ENCODE data around the gene TNPO1. TPM values are rescaled to one million over a fixed set of nuclear protein-coding genes. Genes with fewer than 3 reads are reported as not detected.
A peak's percentile ranks its signal among the peaks of the same experiment; 100 is the strongest.

TNPO1 gene
- polyA plus RNA-seq, 3 donors = 17.3 to 26.8 (median 21.2) TPM

DNA sequence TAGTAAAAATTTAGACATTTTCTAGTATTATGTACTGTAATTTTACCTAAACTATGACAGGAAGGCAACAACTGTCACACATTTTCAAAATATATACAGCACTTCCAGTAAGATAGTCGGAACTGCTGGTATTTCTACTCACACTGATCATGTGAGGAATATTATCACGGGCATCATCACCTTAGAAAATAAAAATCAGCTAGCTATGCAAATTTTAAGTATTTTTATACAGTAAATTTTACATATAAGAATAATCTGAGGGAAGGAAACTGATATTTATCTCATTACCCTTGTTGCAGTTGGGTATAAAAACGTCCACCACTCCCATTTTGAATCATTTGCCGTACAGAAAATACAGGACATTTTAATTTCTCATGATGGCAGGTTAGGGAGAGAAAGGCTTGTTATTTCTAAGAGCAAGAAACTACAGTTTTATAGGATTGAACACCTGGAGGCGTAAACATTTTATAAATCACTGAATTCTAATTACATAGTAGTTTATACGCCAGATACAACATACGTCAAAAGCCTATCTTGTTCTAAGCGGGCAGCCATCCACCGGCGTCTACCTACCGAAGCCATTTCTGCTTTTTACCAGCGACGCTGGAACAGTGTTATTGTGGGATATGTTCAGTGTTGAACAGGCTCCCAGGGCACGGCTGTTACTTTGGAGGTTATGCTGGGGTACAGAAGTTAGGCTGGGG, 729 bp upstream of the TNPO1 start:
- WGBS, 3 donors = 3 to 7% (median 6%) methylated on average over 14 of the region's 14 CpGs
- H3K27ac ChIP-seq (ENCODE audit: low read depth, low read length) = peak overlapping the region; percentile 76

DNA sequence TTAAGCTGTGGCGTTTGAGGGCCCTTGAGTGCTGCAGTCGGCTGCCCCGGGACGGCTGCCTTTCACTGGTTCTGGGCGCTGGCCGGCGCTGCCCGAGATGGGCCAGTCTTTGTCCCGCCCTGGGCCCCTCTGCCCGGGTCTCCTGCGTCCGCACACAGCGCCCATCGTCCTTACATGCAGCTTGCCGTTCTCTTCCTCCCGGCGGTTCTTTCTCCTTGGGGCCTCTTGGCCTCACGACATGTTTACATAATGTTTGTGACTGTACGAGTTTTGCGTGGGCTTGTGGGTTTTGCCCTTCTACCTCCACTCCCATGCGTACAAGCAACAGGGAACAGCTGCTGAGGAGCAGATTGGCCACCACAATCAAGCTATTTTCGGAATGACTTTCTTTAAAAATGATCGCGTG, 618 bp downstream of the TNPO1 start:
- WGBS, 3 donors = 0 to 1% (median 0%) methylated on average over 23 to 24 of the region's 24 CpGs
- peak overlapping the region; percentile 79 for H3K27ac ChIP-seq (ENCODE audit: low read depth, low read length)

DNA sequence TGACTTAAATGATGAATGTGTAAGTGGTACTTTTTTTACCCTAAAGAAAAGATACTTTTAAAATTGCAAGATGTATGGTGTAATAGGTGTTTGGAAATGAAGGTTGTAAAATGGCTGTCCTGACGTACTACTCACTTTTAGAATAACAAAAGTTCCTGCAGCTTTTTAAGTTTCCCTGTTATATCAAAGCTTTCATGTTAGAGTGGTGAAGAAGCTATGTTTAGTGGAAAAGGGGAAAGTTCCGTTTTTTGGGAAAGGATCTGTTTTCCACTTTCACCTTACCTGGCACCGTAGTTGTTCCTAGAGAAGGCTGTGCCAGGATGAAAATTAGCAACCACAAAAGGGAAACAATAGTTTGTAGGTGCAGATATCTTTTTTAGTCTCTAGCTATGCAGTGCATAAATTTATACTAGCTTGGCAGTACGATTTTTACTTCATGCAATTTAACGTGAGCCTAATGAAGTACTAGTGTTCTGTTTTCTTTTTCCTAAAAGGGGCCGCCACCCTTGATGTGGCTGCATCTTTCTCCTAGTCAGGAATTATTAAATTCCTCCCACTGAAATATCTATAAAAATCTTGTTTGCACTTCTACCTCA, 1.3 kb downstream of the TNPO1 start:
- 11 to 16% (median 15%) methylated on average over 6 of the region's 6 CpGs for WGBS, 3 donors
- H3K27ac ChIP-seq (ENCODE audit: low read depth, low read length) = no peak overlapping the region

DNA sequence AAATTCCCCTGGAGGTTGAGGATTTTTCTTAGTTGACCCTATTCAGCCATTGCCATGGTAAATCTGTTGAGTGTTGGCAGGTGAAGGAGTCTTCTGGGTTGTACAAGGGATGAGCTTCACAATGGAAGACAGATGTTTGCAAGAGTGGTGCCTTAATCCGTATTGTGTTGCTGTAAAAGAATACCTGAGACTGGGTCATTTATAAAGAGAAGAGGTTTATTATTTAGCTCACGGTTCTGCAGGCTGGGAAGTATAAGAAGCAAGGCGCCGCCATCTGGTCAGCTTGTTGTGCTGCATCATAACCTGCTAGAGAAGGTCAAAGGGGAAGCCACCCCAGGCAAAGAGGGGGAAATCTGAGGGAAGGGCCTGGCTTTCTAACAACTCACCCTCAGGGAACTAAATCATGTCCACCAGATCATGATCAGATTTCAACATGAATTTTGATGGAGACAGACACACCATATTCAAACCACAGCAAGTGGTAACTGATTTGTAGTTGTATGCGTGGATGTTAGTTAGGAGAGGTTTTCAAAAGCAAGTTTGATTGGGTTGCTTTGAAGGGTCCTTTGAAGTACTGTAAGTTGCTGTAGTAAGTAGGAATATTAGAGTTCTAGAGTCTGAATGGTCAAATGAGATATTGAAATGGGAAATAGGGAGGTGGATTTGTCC, 2.5 kb downstream of the TNPO1 start:
- WGBS, 3 donors = 35 to 44% (median 41%) methylated on average over 5 of the region's 5 CpGs
- H3K27ac ChIP-seq (ENCODE audit: low read depth, low read length) = no peak overlapping the region

DNA sequence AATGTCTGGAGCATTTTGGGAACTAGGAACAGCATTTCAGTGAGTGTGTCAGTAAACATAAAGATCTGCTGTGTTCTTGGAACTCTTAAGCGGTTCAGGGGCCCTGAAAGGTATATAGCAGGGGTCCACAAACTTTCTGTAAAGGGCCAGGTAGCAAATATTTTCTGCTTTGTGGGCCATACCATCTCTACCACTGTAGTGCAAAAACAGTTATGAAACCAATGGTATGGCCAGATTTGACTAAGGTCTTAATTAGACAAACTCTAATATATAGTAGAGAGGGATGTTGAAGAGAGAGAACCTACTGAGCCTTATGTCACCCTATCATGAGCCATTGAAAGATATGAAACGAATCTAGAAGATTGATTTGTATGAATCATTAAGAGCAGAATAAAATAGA, 5.3 kb downstream of the TNPO1 start:
- no peak overlapping the region for H3K27ac ChIP-seq (ENCODE audit: low read depth, low read length)
- WGBS, 3 donors = 60 to 98% (median 91%) methylated on average over 2 of the region's 2 CpGs

- no peak overlapping the region for H3K27ac ChIP-seq (ENCODE audit: low read depth, low read length)
- 67 to 92% (median 87%) methylated on average over 2 of the region's 2 CpGs for WGBS, 3 donors
Observed at GRCh38 chr5:72822944-72823343, 6.5 kb downstream of the TNPO1 start.

- H3K27ac ChIP-seq (ENCODE audit: low read depth, low read length) = no peak overlapping the region
Observed at GRCh38 chr5:72829707-72830106, 13.2 kb downstream of the TNPO1 start.

- 90 to 97% (median 94%) methylated on average over 2 of the region's 2 CpGs for WGBS, 3 donors
- H3K27ac ChIP-seq (ENCODE audit: low read depth, low read length) = no peak overlapping the region
Observed at GRCh38 chr5:72830362-72830761, 13.9 kb downstream of the TNPO1 start.

GRCh38 chr5:72831685-72832084, 15.2 kb downstream of the TNPO1 start:
- WGBS, 3 donors = 95 to 97% (median 97%) methylated on average over 4 of the region's 4 CpGs
- no peak overlapping the region for H3K27ac ChIP-seq (ENCODE audit: low read depth, low read length)

GRCh38 chr5:72834924-72835323, 18.5 kb downstream of the TNPO1 start:
- H3K27ac ChIP-seq (ENCODE audit: low read depth, low read length) = no peak overlapping the region
- 54 to 93% (median 72%) methylated on average over 2 of the region's 2 CpGs for WGBS, 3 donors

- no peak overlapping the region for H3K27ac ChIP-seq (ENCODE audit: low read depth, low read length)
- WGBS, 3 donors = 88 to 92% (median 90%) methylated on average over 3 of the region's 3 CpGs
Observed at GRCh38 chr5:72835633-72836032, 19.2 kb downstream of the TNPO1 start.

- 50 to 95% (median 64%) methylated on average over 1 of the region's 1 CpG for WGBS, 3 donors
- no peak overlapping the region for H3K27ac ChIP-seq (ENCODE audit: low read depth, low read length)
Observed at GRCh38 chr5:72836810-72837209, 20.3 kb downstream of the TNPO1 start.

- WGBS, 3 donors = 36 to 74% (median 61%) methylated on average over 4 of the region's 4 CpGs
Observed at GRCh38 chr5:72837524-72838096, 21.1 kb downstream of the TNPO1 start.

DNA sequence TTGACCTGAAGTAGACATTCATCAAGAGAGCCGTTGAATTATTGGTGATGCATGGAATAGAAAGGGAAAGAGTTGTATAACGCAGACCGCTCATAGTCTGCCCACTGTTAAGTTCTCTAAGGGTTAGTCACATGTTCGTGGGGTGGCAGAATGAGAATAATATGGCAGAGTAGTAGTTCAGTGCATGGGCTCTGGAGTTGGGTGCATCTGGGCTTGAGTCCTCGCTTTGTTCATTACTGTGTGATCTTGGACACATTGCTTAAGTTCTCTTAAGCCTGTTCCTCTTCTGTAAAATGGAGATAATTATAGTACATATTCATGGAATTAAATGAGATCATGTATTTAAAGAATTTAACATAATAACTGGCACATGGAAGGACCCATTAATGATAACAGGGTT, 23.6 kb downstream of the TNPO1 start:
- 57 to 80% (median 57%) methylated on average over 5 of the region's 5 CpGs for WGBS, 3 donors
- H3K27ac ChIP-seq (ENCODE audit: low read depth, low read length) = no peak overlapping the region

More at GRCh38 chr5:72837524-72838096, 21.1 kb downstream of the TNPO1 start:
- no peak overlapping the region for H3K27ac ChIP-seq (ENCODE audit: low read depth, low read length)

DNA sequence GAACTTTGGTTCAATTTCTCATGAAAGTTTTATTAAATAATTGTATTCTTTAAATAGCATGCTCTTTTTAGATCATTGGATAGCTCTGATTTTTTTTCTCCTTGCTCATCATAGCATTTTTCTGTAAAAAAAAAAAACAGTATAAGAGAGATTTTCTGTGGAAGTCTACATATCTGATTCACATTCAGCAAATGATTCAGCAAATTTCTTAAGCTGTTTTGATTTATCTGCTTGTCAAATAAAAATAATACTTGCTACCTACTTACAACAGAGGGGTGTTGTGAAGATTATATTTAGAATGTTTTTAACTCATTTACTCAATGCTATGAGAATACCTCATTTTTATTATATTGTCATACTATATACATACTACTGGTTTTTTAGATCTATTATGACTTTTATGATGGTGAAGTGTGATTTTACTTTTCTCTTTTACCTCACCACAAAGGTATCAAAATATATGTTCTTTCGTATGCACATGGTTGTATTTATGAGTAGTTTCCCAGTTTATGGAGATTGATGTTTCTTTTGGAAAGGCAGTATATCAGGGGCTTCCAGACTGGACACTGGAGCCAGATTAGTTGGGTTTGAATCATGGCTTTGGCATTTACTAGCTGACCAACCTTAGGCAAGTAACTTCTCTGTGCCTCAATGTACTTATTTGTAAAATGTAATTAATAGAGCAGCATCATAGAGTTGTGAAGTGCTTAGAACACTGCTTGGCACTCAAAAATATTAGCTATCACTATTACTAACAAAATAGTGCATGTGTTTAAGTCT, 25.5 kb downstream of the TNPO1 start:
- 94 to 100% (median 97%) methylated on average over 1 of the region's 1 CpG for WGBS, 3 donors
- no peak overlapping the region for H3K27ac ChIP-seq (ENCODE audit: low read depth, low read length)

GRCh38 chr5:72842816-72843215, 26.4 kb downstream of the TNPO1 start:
- H3K27ac ChIP-seq (ENCODE audit: low read depth, low read length) = no peak overlapping the region

GRCh38 chr5:72844218-72844603, 27.8 kb downstream of the TNPO1 start:
- H3K27ac ChIP-seq (ENCODE audit: low read depth, low read length) = no peak overlapping the region

DNA sequence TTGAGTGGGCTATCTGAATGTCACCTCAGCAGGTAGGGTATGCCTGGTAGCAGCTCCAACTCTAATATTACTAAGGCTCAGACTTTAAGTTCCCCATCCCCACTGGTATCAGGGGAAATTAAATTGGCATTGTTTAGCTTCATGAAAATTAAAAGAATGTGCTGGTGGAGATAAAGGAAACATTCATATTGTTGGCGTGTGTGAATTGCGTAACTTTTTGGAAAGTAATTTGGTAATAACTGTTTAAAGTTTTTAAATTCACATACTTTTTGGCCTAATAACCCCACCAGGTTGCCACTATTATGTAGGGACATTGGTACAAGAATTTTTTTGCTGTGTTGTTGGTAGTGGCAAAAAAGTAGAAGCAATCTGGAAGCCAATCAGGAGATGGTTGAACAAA, 29.4 kb downstream of the TNPO1 start:
- no peak overlapping the region for H3K27ac ChIP-seq (ENCODE audit: low read depth, low read length)
- WGBS, 3 donors = 42 to 63% (median 58%) methylated on average over 2 of the region's 2 CpGs

DNA sequence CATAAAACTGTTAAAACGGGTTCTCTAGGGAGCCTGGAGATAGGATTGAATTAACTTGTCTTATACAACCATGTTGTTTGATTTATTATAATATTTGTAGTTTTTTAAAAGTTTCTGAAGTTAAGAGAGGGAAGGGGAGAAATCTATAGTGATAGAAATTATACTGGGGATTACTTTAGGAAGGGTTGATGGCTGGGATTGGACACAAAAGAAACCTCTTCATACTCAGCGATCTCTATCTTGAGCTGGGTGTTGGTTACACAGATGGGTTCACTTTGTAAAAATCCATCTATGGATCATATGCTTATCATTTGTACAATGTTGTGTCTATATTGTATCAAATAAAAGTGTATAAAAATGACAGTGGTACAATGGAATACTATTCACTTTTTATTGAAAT, 30.0 kb downstream of the TNPO1 start:
- 92 to 99% (median 94%) methylated on average over 2 of the region's 2 CpGs for WGBS, 3 donors
- H3K27ac ChIP-seq (ENCODE audit: low read depth, low read length) = no peak overlapping the region
